DMS153 (cell line): Measurements from ENCODE around the gene ADD3.
A peak's percentile ranks its signal among the peaks of the same experiment; 100 is the strongest.
"Not testable (repeated sequence)": the region's sequence is repeated elsewhere in the genome, so short reads cannot be mapped to it uniquely, and the experiment has no call there.

ENCODE experiments used
- DNase-seq: peaks from one replicate; lab custom pipeline; 2025; lab: John Stamatoyannopoulos, UW

ADD3 gene

DNA sequence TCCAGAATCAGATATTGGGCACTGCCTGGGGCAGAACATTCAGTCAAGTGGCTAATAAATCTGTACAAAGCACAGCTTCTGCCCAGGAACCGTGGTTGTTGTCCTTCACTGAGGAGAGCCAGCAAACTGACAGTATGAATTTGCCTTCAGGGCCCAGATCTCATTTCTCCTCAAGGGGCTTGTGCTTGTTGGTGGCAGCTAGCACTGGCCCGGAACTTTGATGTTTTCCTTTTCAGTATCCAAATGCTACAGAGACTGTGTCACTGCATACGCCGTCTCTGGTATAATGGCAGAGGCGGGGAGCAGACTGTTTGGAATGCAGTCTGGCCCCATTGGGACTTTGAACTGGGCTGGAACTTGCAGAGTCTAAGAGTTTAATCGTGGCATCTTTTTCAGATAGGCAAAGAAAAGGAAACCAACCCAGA lies 30.4 kb upstream of the ADD3 start:
- DNase-seq: peak; percentile 21

DNA sequence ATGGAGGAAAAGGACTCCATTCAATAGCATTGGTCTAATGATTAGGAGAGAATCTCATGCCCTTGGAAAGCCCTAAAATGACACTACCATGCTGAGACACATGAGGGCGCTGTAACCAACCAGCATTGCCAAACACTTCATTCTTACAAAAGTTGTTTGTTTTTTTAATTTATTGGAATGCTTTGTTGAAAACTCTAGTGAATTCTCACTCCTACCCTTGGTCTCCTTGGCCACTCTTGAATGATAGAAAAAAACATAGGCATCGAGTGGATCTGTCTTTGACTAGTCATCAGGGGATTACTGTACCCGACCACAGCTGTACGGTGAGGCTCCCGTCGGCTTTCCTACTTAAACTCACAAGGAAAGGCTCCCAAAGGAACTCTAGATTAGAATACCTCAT lies 29.3 kb upstream of the ADD3 start:
- no peak for DNase-seq

DNA sequence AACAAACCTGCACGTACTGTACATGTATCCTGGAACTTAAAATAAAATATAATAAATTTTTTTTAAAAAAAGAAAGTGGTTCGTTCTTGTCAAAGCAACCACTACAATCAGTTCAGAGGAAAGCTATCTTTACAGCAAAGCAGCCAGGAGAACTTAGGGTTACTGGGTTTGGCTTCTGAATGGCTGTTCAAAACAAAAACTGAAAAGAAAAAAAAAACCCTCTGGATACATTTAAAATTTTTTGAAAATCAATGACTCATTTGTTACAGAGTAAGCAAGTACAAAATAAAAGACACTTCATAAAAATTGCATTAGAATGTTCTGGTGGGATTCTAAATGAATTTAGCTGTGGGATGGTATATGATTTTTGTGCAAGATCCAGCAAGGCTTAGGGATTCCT lies 28.6 kb upstream of the ADD3 start:
- DNase-seq: no peak

DNA sequence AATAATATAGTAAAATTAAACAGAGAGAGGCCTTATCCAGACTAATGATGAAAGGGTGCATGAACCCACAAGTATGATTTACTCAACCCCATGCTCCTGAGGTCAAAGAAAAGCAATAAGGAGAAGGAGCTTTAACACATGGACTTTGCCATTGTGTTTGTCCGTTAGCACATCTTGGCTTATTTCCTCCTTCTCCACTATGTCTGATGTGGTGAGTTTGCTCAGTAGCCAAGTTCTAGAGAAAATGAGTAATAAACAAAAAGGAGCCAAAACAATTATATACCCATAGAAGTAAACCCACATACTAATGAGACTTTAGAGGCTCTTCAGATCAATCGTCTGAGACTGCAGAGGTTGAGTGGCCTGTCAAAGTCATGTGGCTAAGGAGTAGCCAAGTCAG lies 26.1 kb upstream of the ADD3 start:
- DNase-seq: no peak

DNA sequence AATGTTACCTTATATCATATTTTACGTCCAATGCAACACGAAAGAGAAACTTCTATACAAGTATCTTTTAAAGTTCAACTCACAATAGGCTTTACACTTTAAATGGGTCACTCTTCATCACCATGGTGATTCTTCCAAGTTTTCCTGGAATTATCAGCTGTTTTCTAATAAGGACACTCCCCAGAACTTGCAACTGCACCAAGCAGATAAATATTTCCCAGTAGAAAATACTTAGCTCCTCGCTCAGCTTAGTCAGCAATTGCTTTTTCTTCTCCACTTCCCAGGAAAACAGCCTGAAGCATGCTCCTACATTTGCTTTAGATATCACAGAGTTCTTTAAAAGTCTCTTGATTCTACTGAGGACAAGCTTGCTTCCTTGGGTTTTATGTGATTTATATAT lies 25.7 kb upstream of the ADD3 start:
- DNase-seq: no peak

DNA sequence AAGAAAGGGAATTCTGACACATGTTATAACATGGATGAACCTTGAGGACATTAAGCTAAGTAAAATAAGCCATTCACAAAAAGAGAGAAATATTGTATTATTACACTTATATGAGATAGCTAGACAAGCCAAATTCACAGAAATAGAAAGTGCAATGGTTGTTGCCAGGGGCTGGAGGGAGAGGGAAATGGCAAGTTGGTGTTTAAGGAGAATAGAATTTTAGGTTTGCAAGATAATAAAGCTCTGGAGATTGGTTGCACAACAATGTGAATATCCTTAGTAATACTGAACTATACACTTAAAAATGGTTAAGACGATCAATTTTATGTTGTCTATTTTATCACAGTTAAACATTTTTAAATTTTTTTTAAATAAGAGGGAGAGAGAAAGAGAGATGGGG lies 25.0 kb upstream of the ADD3 start:
- no peak for DNase-seq

DNA sequence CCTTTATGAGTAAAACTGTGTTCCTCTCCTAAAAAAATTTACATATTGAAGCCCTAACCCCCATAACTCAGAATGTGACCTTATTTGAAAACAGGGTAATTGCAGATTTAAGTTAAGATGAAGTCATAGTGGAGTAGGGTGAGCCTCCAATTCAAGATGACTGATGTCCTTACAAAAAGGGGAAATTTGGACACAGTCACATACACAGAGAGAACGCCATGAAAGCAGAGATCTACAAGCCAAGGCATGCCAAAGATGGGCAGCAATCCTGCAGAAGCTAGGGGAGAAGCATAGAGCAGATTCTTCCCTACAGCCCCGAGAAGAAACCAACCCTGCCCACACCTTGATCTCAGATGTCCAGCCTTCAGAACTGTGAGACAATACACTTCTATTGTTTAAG lies 23.8 kb upstream of the ADD3 start:
- no peak for DNase-seq

DNA sequence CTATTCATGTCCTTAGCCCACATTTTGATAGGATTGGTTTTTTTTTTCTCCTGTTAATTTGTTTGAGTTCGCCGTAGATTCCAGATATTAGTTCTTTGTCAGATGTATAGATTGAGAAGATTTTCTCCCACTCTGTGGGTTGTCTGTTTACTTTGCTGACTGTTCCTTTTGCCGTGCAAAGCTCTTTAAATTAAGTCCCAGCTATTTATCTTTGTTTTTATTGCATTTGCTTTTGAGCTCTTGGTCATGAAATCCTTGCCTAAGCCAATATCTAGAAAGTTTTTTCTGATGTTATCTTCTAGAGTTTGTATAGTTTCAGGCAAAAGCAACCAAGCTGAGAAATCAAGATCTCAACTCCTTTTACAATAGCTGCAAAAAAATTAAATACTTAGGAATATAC lies 22.0 kb upstream of the ADD3 start:
- DNase-seq: not testable (repeated sequence)

DNA sequence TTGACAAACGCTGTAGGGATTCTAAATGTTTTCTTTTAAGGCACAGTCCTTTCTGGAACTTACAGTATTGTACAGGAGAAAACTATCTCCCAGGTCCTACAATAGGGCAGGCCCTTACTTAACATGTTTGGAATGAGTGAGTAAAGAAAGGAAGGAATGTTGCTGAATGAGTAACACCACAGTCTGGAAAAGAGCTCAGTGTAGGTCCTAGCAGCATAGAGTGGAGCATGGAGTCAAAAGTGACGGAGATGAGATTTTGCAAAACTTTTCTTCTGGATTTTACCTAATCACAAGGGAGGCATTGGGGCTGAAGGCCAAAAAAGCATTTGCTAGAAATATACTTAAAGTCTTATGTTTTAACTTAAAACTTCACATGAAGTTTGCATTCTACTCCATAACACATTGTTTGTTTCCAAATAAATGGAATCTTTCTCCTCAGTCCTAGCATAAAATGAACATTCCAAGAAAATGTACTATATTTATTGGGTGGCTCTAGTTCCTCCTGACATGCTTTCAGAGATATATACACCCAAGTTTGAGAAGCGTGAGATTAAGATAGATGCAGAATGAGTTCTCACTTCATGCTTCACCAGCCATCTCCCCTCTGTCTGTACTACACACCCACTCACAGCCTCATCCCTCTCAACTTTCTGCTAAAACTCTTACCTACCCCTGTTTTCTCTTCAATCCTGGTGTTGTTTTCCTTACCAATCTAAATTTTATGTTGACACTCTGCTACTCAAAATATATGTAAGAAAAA lies 20.2 kb upstream of the ADD3 start:
- no peak for DNase-seq

DNA sequence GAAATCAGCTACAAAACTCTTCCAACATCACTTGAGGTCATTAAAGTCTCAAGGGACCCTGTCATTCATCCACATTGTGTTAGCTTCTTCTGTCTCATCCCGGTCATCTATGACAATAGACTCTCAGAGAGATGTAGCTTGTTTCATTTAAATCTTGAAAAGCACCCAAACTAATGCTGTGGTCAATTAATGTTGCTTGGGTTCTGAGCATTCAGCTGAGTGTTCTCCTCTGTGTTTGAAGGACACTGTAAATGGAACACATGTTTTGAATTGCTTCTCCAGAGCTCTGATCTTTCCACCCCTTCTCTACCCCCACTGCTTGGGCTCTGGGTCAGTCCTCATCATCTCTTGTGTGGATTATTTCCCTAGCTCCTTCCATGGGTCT lies 19.6 kb upstream of the ADD3 start:
- no peak for DNase-seq

DNA sequence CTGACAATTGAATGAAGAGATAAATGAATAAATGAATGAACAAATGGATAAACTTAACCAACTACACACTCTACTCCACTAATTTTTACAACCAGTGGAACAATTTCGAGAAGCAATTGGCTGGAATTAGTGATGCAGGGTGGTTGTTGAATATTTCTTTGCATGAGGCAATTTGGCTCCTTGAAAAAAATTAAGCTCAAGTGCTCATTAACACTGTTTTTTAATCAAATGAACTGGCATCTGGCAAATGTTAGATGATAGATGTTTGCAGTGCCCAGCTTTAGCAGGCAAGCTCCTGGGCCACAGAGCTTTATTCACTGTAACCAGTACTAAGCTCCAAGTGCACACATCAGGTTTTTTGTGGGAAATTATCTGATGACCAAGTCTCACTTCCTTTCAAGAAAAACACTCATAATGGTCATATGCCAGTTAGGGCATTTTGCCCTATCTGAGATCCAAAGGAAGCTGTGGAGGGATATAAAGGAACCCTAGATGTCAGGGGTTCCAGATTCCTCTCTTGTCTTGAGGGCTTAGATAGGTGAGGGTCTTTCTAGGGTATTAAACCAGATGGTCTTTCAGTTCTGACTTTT lies 16.4 kb upstream of the ADD3 start:
- DNase-seq: no peak

DNA sequence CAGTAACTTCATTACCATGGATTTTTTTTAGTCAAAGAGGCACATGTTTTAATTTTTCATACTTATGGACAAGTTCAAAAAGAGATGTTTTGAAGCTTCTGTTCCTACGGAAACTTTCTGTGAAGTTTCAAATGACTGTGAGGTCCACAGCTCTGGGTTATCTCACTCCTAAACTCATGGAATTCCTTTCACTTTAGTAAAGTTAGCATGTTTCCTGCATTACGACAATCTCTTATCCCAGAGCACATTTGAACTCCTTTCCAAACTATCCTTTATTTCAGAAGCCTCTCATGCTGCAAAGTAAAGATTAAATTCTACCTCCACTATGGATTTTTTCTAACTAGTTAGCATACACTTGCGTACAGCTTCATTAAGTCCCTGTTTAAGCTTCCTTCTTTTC lies 15.3 kb upstream of the ADD3 start:
- DNase-seq: no peak

DNA sequence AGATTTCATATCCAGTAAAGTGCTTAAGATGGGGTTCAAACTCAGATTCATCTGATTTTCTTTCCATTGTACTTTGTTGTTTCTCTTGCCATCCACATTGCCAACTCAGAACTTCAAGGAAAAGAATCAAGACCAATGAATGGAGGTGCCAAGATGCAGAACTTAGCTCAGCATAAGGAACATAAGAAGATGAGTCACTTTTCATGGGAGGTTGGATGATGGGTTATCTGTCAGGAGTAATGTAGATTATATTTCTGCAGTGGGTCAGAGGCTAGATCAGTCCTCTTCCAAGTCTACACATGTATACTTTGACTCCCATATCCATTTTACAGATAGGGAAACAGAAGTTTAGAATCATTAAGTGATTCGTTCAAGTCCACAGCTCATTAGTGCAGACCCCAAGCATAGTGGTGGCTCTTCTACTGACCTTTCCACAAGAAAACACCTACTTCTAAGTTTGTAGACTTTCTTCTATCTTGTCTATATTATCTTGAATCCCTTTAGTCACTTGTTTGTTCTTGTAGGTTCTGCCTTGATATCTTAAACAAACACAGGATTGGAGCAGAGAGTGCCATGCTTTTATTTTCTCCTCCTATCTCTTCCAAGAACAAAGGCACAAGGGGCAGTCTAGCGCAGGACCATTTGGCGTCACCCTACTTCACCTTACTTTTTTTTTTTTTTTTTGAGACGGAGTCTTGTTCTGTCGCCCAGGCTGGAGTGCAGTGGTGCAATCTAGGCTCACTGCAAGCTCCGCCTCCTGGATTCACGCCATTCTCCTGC lies 14.0 kb upstream of the ADD3 start:
- DNase-seq: no peak

DNA sequence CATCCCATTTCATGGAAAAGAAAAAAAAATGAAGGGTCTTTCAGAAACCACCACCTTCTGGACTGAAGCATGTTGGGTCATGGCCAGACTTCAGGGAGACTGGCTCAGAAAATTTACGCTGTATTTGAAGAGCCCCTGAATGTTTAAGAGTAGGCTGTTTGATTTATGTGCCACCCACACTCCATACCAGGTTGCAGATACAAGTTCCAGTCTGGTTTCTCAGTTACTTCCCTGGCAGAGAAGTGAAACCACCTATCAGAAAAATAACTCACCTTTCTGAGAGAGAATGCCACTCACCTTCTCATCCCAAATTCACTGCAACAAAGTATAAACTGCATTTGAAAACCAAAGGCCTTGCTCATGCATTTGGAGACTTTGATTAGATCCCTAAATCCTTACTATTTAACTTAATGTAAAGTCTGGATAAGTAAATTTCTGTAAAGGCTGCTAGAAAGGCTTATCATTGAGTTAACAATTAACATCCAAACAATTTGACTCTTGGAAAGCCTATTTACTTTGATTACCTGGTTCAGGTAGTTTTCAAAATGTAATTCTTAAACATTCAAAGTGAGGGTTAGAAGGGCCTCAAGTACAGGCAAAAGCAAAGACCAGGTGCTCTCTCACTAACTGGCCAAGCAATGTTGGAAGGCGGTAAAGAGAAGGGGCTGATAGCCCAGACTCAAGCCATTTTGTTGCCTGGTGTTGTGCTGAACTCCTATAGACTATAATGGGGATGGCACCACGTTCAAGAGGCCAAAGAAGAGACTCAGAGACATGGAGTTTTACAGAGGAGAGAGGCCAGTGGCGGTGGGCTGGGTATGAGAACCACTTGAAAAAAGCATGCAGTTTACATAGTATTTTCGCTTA lies 12.8 kb upstream of the ADD3 start:
- no peak for DNase-seq

DNA sequence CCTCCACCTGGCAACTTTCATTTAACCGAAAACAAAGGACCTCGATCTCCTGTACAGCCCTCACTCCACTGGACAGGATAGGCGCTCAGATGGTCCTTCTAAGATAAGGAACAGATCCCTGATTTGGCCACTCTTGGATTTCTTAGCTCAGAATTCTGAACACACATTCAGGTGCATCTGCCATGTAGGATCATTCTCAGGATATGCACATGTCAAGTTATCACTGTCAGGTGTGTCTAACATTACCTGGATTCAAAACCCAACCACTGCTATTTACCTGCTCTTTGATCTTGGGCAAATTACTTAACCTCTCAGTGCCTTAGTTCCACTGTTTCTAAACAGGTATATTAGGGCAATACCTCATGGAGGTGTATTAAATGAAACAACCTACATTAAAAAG lies 12.2 kb upstream of the ADD3 start:
- no peak for DNase-seq

DNA sequence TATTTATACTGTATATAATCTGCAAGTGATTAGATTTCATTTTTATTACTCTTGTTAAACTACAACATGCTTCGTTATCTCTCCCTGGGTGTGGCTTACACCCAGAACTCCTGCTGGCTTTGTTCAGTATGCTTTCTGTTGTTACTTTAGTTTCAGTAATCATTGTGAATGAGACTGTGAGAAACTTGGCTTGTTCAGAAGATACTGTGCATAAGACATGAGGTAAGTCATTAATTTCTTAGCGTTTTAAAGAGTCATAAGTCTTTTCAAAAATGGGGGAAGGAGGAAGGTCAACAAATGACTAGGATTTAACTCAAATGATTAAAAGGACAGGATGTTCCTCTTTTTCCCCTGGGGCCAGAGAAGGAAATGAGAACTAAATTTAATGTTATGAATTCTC lies 11.6 kb upstream of the ADD3 start:
- no peak for DNase-seq

DNA sequence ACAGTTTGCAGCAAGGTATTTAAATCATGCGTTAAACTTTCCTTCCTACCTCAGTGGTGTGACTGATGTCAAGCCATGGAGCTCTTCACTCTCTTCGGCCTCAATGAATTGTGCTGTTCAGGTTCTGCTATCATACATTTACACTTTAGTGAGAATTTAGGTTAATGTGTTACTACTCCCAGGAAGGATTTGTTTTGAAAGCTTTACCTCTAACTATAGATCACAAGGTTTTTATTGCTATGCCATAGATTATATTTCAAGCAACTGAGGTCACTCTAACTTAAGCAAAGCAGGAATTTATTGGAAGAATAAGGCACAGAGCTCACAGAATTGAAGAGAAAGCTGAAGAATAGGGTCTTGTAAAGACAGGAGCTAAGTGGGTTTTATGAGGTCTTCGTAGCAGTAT lies 11.0 kb upstream of the ADD3 start:
- no peak for DNase-seq

DNA sequence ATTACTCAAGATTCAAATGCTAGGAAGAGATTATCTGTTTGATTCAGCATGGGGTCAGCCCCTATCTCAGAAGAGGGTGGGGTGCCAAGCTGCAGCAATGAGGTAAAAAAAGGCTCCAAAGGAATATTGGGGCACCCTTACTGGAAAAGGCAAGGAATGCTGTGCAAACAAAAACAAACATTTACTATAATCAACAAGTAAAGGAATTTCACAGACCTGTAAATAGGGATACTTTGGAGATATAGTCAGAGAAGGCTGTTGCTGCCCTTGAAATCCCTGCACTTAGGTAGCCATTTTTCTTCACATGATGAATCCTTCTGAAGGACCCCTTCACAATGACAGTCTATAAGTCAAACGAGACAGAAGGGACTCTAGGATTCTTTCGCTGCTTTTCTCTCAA lies 10.6 kb upstream of the ADD3 start:
- DNase-seq: no peak

DNA sequence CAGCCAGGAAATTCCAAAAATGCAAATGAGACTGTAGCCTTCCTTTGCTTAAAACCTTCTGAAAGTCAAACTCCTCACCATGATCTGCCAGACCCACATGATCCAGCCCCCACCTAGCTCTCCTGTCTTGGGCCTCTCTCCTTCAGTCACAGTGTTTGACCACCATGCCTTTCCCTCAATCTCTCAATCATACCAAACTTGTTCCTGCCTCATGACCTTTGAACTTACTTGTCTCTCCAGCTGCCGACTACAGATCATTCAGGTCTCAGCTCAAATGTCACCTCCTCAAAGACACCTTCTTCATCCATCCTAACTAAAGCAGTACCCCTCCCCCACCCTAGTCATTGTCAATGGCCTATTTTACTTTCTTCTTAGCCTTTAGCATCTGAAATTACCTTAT lies 9.3 kb upstream of the ADD3 start:
- no peak for DNase-seq

DNA sequence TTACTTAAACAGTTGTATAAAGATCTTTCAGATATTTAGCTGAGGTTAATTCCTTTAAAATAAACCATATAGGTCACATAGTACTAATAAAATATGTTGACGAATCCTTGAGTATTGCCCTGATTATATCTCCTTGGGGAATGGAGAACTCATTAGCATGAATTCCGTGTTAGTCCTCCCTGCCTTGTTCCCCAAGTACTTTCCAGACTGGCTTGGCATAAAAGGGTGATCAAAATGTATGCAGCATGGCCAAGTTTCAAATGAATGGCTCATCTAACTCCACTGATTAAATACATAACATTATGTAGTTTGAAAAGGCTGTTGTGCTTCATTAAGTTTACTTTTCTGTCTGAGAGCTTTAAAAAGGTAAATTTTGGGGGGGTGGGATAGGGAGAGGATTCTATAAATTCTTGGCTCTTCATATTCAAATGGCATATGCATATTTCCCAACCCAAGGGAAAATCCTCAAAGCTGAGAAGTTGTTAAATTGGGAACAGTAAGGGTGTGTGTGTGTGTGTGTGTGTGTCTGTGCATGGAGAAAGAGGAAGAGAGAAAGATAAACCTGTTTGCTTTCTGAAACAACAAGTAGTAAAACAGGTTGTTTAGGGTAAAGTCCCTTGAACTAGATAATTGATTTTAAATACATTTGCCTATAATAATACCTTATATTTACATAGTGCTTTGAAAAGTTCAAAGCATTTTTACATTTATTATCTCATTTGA lies 4.8 kb upstream of the ADD3 start:
- DNase-seq: no peak

DNA sequence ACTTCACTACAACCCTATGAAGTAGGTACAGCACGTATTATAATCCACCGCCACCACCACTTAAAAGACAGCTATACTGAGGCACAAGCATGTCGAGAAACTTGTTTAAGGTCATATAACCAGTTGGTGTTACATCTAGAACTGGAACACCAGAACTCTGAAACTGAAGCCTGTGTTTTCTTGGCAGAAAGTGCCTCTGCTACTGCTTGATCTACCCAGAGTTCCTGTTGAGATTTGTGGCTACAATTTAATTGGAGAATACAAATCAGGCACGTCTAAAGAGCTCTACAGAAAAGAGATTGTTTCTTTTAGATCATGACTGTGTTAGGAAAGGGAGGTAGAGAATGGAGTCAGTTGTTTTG lies 4.3 kb upstream of the ADD3 start:
- no peak for DNase-seq

DNA sequence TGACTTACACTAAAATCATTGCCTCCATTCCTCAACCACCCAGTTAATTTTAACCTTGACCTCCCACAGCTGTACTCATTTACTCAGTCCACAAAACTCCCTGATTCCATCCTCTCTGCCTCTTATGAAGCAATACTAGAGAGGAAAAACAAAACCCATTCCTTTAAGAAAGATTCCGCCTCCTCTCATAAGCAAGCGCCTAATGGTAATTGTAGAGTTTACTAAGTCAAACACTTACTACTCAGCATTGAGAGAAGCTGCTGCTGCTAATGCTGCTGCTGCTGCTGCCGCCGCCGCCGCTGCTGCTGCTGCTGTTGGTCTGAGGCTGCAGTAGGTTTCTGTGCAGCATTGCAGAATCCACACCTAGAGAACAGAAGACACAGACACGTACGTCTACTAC lies 2.1 kb upstream of the ADD3 start:
- peak; percentile 43 for DNase-seq
